Thyroid gland (tissue), 4 donors: ENCODE results near the gene ETV3L.

Experiments
- CTCF ChIP-seq, 6 experiments: fragments of 200-600 bp in 3 of 6; fragments of 450-650 bp in 3 of 6; sonication (generic) in 3 of 6; IDR thresholded peaks; one replicate each; pipeline ENCODE4 v1.5.1; 2016 to 2019; ENCODE audit warnings: antibody characterized with exemption in 6 of 6, mild to moderate bottlenecking in 2 of 6, inconsistent platforms in 1 of 6, moderate library complexity in 1 of 6
- POLR2A ChIP-seq, 2 donors: fragments of 450-650 bp; IDR thresholded peaks; one replicate each; pipeline ENCODE4 v1.6.1; 2017; ENCODE audit warnings: antibody characterized with exemption in 2 of 2, mild to moderate bottlenecking in 2 of 2, moderate library complexity in 1 of 2

GRCh38 chr1:157095551-157095950 is 4.1 kb downstream of the ETV3L start:
- no peak for TF ChIP-seq CTCF (IDR thresholded peaks at IDR 0.05)
- TF ChIP-seq POLR2A (IDR thresholded peaks at IDR 0.05), result no peak
